DOHH2 (cell line): ENCODE data around the gene CPLANE2.

Experiments
- CTCF ChIP-seq: fragments of 200-600 bp; sonication (generic); IDR thresholded peaks from one replicate; pipeline ENCODE4 v1.5.1; 2014; ENCODE audit warnings: antibody characterized with exemption, mild to moderate bottlenecking, low read depth, low read length; ENCODE audit not compliant: poor library complexity, severe bottlenecking
- EZH2phosphoT487 ChIP-seq: fragments of 200-600 bp; sonication (generic); IDR thresholded peaks from 2 replicates; pipeline ENCODE4 v1.6.1; 2017; ENCODE audit warnings: borderline replicate concordance, mild to moderate bottlenecking, antibody characterized with exemption, low read length, moderate library complexity, mixed read lengths

DNA sequence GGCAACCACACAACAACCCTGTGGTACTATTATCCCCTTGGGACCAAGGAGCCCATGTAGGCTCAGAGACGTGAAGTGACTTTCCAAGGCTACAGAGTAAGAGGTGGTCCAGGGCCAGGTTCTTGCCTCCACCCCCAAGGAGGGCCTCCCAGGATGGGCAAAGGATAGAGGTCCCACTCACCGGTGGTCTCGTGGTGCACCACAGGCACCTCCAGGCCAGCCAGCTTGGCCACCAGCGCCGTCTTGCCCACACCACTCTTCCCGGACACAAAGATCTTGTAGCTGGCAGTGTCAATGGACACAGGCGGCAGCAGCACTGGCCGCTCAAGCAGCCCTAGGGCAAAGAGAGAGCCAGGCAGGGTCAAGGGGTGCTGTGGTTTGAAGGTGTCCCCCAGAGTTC is 3.6 kb downstream of the CPLANE2 start:
- no peak for TF ChIP-seq CTCF
- TF ChIP-seq EZH2phosphoT487, result no peak
